NCI-H2227 (cell line): Measurements from ENCODE around the gene ME1.
"Not testable (repeated sequence)": the region's sequence is repeated elsewhere in the genome, so short reads cannot be mapped to it uniquely, and the experiment has no call there.

ENCODE experiments used
- DNase-seq: peaks from one replicate; lab custom pipeline; 2025; ENCODE audit not compliant: unreplicated experiment; lab: John Stamatoyannopoulos, UW

Gene ME1

GRCh38 chr6:83359638-83360037 is 71.2 kb downstream of the ME1 start:
- no peak for DNase-seq

GRCh38 chr6:83354747-83355146 is 76.1 kb downstream of the ME1 start:
- no peak for DNase-seq

GRCh38 chr6:83352424-83353061 is 78.3 kb downstream of the ME1 start:
- no peak for DNase-seq

DNA sequence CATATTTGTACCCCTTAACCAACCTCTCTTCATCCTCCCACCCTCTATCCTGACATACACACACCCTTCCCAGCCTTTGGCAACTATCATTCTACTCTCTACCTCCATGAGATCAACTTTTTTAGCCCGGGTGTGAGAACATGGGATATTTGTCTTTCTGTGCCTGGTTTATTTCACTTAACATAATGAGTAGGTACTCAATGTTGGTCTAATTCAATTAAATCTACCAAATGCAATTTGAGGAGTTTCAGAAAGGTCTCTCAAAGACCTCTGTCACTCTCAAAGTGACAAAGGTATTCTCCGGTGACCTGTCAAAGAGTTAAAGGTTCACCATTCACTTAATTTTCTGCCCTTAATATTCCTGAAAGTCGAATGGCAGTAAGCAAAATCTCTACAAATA is 87.7 kb downstream of the ME1 start:
- DNase-seq = no peak

DNA sequence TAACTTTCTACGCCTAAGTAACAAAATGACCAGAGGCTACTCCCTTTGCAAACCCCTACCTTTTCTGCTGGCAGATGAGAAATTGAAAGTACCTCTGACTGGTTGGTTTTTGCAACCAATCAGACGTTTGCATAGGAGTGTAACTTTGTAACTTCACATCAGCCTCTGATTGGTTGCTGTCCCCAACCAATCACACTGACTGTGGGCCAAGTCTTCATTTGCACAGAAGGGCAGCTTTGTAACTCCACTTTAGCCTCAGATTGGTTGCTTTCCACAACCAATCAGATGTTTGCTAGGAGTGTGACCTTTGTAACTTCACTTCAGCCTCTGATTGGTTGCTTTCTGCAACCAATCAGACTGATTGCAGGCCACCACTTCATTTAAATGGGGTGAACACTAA is 89.1 kb downstream of the ME1 start:
- DNase-seq = no peak

GRCh38 chr6:83333916-83334315 is 96.9 kb downstream of the ME1 start:
- not testable (repeated sequence) for DNase-seq

GRCh38 chr6:83333500-83333899 is 97.4 kb downstream of the ME1 start:
- DNase-seq = no peak

GRCh38 chr6:83314693-83315092 is 116.2 kb downstream of the ME1 start:
- DNase-seq = no peak

DNA sequence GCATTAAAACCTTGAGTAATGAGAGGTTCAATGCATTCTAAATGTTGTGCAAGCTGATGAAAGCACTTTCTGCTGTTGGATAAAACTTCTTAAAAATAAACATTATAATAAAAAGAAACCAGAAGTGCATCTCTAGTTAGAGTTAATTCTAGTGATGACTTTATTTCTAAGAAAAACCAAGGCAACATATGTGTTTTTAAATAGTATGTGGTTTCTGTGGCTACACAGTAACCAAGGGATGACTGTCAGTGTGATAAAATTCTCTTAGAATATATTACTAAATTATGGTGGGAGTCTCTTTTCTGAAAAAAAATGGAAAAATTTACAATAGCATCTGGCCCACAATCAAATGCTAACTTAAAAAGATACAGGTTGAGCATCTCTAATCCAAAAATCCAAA is 117.0 kb downstream of the ME1 start:
- no peak for DNase-seq

DNA sequence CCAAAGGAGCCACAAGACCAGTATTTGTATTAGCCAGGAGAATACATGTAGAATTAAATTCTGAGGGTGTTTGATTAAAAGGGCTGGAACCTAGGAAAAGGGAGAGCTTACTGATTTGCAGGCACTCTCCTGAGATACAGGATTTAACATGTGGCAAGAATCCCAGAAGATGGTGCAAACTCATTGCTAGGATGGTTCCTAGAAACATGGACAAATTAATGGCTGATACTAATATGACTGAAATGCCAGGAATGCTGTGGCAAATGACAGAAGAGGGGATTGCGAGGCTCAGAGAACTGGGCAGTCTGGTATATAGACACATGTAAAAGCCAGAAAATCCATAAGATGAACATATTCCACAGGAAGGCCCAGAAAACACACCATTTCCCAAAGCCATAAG is 119.6 kb downstream of the ME1 start:
- DNase-seq = no peak

DNA sequence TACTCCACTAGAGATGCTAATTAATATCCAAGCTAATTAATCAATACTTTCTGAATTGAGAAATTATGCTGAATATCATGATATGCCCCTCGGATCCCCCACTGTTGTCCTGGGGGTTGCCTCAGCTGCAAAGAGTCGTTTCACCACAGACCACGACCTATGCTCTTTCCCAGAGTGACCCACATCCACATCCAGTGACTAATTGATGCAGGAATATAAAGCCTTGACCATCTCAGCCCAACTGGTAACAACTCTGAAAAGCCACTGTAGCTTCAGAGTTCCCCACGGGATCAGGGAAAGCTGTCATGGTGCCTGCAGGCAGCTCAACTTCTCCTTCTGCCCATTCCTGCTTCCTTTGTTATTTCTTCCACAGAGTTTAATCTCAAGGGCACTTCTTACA is 120.8 kb downstream of the ME1 start:
- DNase-seq = no peak

DNA sequence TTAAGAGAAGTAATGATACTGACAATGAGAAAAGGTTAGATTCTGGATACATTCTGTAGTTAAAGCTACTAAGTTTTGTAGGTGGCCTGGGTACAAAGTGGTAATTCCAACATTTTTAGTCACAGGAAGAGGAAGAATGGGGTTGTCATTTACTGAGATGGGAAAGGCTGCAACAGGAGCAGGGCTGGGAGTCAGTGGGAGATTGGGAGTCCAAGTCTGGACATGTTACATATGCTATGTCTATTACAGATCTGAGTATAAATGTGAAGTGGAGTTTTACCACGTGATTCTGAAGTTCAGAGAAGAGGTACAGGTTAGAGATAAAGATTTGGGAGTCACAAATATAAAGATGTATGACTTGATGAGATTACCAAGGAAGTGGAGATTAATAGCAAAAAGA is 121.5 kb downstream of the ME1 start:
- DNase-seq = no peak

GRCh38 chr6:83308833-83309232 is 122.0 kb downstream of the ME1 start:
- DNase-seq = no peak

- no peak for DNase-seq
Observed at GRCh38 chr6:83307849-83308248, 123.0 kb downstream of the ME1 start.

DNA sequence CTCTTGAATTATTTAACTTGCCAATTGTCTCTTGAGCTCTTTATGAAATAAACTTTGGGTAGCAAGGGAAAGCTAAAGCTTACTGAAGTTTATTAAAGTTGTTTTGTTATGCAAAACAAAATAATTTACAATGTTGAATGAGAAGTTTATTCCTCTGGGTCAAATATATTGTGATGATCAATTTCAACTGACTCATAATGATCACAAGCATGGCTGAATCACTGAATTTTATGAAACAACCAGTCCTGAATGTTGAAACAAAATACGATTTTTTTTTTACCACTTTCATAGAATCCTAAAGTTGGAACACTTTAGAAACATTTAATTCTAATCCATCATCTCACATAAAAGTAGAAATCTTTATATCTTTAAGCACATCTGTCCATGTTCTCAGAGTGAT is 127.4 kb downstream of the ME1 start:
- DNase-seq = no peak

DNA sequence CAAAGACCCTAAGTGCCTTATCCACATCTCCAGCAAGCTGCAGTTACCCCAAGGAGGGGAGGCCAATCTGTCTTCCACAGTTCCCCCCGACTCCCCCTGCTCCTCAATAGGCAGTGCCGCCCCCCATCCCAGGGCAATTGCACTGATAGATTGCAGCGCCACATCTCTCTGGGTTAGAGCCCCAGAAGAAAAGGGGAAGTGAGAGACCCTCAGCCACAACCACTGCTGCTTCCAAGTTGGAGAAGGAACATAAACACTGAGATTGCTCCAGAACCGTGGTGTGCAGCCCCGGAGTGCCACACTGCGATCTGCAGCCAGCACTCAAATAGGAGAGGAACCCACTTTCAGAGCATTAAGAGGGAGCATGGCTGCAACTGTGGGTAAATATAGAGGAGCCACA is 136.2 kb downstream of the ME1 start:
- no peak for DNase-seq

DNA sequence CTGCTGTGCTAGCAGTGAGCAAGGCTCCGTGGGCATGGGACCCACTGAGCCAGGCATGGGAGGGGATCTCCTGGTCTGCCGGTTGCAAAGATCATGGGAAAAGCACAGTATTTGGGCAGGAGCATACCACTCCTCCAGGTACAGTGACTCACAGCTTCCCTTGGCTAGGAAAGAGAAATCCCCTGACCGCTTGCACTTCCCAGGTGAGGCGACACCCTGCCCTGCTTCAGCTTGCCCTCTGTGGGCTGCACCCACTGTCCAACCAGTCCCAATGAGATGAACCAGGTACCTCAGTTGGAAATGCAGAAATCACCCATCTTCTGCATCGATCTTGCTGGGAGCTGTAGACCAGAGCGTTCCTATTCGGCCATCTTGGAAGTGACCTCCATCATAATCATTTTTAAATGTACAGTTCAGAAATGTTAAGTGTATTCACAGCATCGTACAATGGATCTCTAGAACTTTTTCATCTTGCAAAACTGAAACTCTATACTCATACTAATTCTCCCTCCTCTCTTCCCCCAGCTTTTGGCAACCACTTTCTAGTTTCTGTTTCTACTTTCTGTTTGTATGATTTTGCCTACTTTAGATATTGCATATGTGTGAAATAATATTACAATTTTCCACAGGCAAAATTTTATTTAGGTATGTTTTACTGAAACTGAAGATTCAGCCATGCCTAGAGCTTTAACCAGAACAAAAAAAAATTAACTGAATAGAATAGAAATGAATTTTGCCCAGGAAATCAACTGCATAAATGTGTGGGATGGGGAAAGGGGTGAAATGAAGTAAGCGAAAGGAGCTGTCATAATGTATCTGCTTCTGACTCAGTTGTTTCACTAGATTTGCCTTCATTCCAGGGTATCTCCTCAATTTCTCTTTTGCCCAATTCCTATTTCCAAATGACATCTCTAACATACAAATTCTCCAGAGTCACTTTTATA is 137.7 kb downstream of the ME1 start:
- no peak for DNase-seq

- DNase-seq = not testable (repeated sequence)
Observed at GRCh38 chr6:83287298-83287697, 143.6 kb downstream of the ME1 start.

GRCh38 chr6:83285917-83286316 is 144.9 kb downstream of the ME1 start:
- no peak for DNase-seq

- DNase-seq = no peak
Observed at GRCh38 chr6:83273596-83273995, 157.3 kb downstream of the ME1 start.

DNA sequence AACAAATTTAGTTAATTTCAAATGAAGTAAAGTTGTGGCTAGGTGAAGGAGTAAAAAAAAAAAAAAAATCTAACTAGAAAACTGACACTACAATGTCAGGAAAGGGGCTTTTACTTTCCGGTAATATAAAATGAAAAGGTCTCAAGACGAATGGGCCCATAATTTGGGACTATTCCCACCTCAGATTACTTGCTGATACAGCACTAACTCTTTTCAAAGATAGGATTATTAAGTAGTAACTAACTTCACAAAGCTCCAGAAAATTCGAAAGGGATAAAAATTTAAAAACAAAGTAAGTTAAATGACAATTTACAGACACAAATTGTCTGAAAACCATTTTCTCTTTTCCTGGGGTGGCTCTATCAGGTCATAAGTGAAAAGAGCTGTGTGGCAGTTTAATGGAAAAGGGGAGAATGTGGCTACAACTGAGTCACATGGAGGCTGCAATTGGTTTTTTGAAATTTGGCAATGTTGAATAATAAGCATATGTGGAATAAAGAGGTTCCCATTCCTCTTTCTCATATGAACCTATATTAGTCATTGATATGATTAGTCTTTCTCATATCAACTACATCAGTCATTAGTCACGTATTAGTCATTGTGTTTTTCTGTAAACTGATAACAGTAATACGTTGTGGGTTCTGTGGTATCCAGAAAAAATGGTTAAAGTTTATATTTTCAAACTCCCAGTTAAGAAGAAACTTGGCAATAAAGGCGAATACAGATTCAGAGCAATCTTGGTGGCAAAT is 159.7 kb downstream of the ME1 start:
- no peak for DNase-seq

GRCh38 chr6:83265384-83265783 is 165.5 kb downstream of the ME1 start:
- no peak for DNase-seq
